Panc1 (cell line): ENCODE measurements around the gene SMAD1. TPM values are rescaled to one million over a fixed set of nuclear protein-coding genes. Genes with fewer than 3 reads are reported as not detected.

Experiments used
- ATAC-seq: fragments of 200-7000 bp; cut with Tn5 transposase; 2 replicates; pipeline ENCODE4 v1.9.1; 2020; ENCODE audit warnings: mild to moderate bottlenecking, moderate library complexity
- BruUV-seq: library from RNA; stranded (reverse); fragments of 400-500 nt; replicated peaks from 2 replicates; lab custom pipeline; 2021; lab: Mats Ljungman, UMichigan
- CTCF ChIA-PET: fragments of 300-600 bp; sonication (Branson Sonifier 250); formaldehyde crosslinking; loops from one replicate; lab custom pipeline; 2022; ENCODE audit warnings: antibody characterized with exemption; lab: Charles Lee
- POLR2A ChIA-PET: fragments of 300-600 bp; sonication (Branson Sonifier 250); formaldehyde crosslinking; loops from one replicate; lab custom pipeline; 2022; ENCODE audit warnings: antibody characterized with exemption; lab: Charles Lee
- DNase-seq: peaks from one replicate; pipeline ENCODE4 v3.0.0-alpha.2; 2010; ENCODE audit warnings: low read depth, low spot score
- H3K27ac ChIP-seq: 2 replicates; pipeline ENCODE4 v1.5.1; 2011; ENCODE audit warnings: mild to moderate bottlenecking, low read length, inconsistent platforms
- H3K27me3 ChIP-seq: fragments of 200-500 bp; sonication (Bioruptor generic); 2 replicates; pipeline ENCODE4 v1.6.0; 2014; ENCODE audit warnings: low read length, inconsistent platforms; ENCODE audit not compliant: control insufficient read depth, insufficient read depth
- H3K36me3 ChIP-seq: fragments of 200-500 bp; sonication (Bioruptor generic); 2 replicates; pipeline ENCODE4 v1.5.1; 2014; ENCODE audit warnings: inconsistent platforms, mild to moderate bottlenecking, low read length, moderate library complexity; ENCODE audit not compliant: control insufficient read depth, insufficient read depth
- H3K4me1 ChIP-seq: 2 replicates; pipeline ENCODE4 v1.5.1; 2011; ENCODE audit warnings: inconsistent platforms, mild to moderate bottlenecking, low read length, moderate library complexity; ENCODE audit not compliant: control insufficient read depth, insufficient read depth
- H3K4me3 ChIP-seq, 2 experiments: 2 replicates each; pipeline ENCODE4 v1.5.1; 2011 to 2012; ENCODE audit warnings: low read depth in 2 of 2, low read length in 2 of 2, mild to moderate bottlenecking in 2 of 2, inconsistent platforms in 1 of 2, moderate library complexity in 1 of 2
- H3K9me3 ChIP-seq: fragments of 200-500 bp; sonication (Bioruptor generic); 2 replicates; pipeline ENCODE4 v1.5.1; 2014; ENCODE audit warnings: low read depth, mild to moderate bottlenecking, inconsistent platforms, low read length, moderate library complexity; ENCODE audit not compliant: control insufficient read depth, insufficient read depth
- POLR2AphosphoS5 ChIP-seq: IDR thresholded peaks from 2 replicates; pipeline ENCODE4 v1.6.1; 2012; ENCODE audit warnings: mild to moderate bottlenecking, low read depth, low read length, moderate library complexity
- SIN3A ChIP-seq: IDR thresholded peaks from 2 replicates; pipeline ENCODE4 v1.6.1; 2012; ENCODE audit warnings: low read depth, mild to moderate bottlenecking, low read length, moderate library complexity, borderline replicate concordance; ENCODE audit not compliant: insufficient read depth
- TCF7L2 ChIP-seq: IDR thresholded peaks from 2 replicates; pipeline ENCODE4 v1.6.1; 2011; ENCODE audit warnings: mild to moderate bottlenecking, low read depth, low read length, inconsistent platforms
- in situ Hi-C: cut with HindIII; loops from 2 replicates; pipeline ENCODE4 v1.10.0; 2016; ENCODE audit warnings: low sequenced_read_pairs, low pct_unique_long_range_greater_than_20kb
- intact Hi-C: fragments of 100-400 bp; cut with micrococcal nuclease; formaldehyde crosslinking; loops from one replicate; pipeline ENCODE4 v1.10.0; 2022; ENCODE audit not compliant: unreplicated experiment
- total RNA-seq: library from RNA; stranded (reverse); gene quantifications from one replicate; pipeline ENCODE4 v1.2.1, GENCODE V29; 2021; ENCODE audit not compliant: unreplicated experiment
- TF ChIP-seq, protein P1 (sequence below), 2 experiments: IDR thresholded peaks; 2 replicates each; pipeline ENCODE4 v1.6.1; 2011 to 2012; ENCODE audit warnings: low read depth in 2 of 2, control low read depth in 1 of 2, low read length in 1 of 2, mild to moderate bottlenecking in 1 of 2, moderate library complexity in 1 of 2; ENCODE audit not compliant: insufficient read depth in 1 of 2
- TF ChIP-seq, protein P2 (sequence below): fragments of 450-650 bp; IDR thresholded peaks from 2 replicates; pipeline ENCODE4 v1.5.1; 2017; ENCODE audit warnings: mild to moderate bottlenecking

Gene SMAD1
- total RNA-seq, 1 experiment from 2014 or later = 24.1 TPM

DNA sequence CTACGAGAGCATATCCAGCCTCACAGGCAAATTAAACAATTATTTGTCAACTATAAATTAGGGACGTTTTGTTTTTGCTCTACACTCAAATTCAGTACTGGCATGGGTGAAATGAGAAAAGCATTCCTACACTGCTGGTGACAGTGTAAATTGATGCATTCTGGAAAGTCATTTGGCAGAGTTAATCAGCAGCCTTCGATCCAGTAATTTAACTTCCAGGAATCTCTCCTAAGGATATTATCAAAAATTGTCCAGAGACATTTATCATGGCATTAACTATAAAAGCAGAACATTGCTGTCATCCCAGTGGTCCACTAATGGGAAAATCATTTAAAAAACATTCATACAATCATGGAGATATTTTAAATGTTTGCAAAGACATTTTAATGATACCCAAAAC lies 70.0 kb downstream of the SMAD1 start:
- Histone ChIP-seq H3K27ac (no peak overlapping the region), H3K9me3 (no peaks in the 10 kb centered on the region), H3K27me3 (no peaks in the 10 kb centered on the region), H3K4me3 (no peak overlapping the region), H3K36me3 (no peaks in the 10 kb centered on the region), H3K4me1 (peaks cover 5% of the 10 kb centered on the region)
- intact Hi-C loops (no loop called here), in situ Hi-C loops (no loop called here)
- ChIA-PET CTCF (no interaction called here), POLR2A (no interaction called here)
- DNase-seq (no peak), ATAC-seq (no peak)
- BruUV-seq = no TSS peak
- no peak for TF ChIP-seq POLR2AphosphoS5
- TF ChIP-seq SIN3A = no peak
- TF ChIP-seq, protein P1, sequence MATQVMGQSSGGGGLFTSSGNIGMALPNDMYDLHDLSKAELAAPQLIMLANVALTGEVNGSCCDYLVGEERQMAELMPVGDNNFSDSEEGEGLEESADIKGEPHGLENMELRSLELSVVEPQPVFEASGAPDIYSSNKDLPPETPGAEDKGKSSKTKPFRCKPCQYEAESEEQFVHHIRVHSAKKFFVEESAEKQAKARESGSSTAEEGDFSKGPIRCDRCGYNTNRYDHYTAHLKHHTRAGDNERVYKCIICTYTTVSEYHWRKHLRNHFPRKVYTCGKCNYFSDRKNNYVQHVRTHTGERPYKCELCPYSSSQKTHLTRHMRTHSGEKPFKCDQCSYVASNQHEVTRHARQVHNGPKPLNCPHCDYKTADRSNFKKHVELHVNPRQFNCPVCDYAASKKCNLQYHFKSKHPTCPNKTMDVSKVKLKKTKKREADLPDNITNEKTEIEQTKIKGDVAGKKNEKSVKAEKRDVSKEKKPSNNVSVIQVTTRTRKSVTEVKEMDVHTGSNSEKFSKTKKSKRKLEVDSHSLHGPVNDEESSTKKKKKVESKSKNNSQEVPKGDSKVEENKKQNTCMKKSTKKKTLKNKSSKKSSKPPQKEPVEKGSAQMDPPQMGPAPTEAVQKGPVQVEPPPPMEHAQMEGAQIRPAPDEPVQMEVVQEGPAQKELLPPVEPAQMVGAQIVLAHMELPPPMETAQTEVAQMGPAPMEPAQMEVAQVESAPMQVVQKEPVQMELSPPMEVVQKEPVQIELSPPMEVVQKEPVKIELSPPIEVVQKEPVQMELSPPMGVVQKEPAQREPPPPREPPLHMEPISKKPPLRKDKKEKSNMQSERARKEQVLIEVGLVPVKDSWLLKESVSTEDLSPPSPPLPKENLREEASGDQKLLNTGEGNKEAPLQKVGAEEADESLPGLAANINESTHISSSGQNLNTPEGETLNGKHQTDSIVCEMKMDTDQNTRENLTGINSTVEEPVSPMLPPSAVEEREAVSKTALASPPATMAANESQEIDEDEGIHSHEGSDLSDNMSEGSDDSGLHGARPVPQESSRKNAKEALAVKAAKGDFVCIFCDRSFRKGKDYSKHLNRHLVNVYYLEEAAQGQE (IDR thresholded peaks at IDR 0.05; ENCODE audit: insufficient read depth in 1 of 2, low read depth in 2 of 2, low read length in 1 of 2) = no peak
- TF ChIP-seq, protein P2, sequence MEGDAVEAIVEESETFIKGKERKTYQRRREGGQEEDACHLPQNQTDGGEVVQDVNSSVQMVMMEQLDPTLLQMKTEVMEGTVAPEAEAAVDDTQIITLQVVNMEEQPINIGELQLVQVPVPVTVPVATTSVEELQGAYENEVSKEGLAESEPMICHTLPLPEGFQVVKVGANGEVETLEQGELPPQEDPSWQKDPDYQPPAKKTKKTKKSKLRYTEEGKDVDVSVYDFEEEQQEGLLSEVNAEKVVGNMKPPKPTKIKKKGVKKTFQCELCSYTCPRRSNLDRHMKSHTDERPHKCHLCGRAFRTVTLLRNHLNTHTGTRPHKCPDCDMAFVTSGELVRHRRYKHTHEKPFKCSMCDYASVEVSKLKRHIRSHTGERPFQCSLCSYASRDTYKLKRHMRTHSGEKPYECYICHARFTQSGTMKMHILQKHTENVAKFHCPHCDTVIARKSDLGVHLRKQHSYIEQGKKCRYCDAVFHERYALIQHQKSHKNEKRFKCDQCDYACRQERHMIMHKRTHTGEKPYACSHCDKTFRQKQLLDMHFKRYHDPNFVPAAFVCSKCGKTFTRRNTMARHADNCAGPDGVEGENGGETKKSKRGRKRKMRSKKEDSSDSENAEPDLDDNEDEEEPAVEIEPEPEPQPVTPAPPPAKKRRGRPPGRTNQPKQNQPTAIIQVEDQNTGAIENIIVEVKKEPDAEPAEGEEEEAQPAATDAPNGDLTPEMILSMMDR = no peak
- no peak for TF ChIP-seq TCF7L2

DNA sequence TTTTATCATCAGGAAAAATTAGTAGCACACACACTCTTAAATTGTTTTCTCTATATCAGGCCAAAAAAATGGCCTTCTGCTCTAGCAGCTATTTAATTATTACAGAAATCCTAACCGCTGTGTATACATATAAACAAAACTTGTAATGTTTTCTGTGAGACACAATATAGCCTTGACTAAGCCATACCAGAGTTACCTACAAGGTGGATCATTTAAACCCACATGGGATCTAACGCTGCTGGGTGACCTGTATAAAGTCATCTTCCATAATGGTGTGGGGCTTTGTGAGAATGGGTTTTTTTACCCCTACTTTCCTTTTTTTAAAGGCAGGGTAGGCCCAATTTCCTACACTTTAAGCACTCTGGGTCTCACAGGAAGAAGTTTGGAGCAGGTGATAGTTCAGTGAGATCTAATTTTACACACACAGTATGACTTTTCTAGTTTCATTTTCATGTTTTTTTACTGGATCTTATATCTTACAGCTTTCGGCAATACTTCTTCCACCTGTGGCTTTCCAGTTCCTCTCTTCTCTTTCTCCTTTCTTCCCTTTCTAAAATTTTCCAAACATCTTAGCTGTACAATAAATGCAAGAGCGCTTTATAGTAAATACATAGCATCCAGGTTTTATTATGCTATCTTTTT lies 70.6 kb downstream of the SMAD1 start:
- CTCF ChIA-PET = no interaction called here
- POLR2A ChIA-PET = no interaction called here
- peaks cover 3% of the 10 kb centered on the region; the same call in 1 of the 2 replicates for H3K4me1 ChIP-seq
- no peaks in the 10 kb centered on the region for H3K36me3 ChIP-seq
- TF ChIP-seq, protein P2 = no peak
- TF ChIP-seq SIN3A (no peak), POLR2AphosphoS5 (no peak), TCF7L2 (no peak)
- TF ChIP-seq, protein P1 (IDR thresholded peaks at IDR 0.05; ENCODE audit: insufficient read depth in 1 of 2, low read depth in 2 of 2, low read length in 1 of 2) = no peak
- H3K27ac ChIP-seq = no peak overlapping the region
- H3K4me3 ChIP-seq = no peak overlapping the region
- no peaks in the 10 kb centered on the region for H3K9me3 ChIP-seq
- in situ Hi-C loops (no loop called here), intact Hi-C loops (no loop called here)
- no peaks in the 10 kb centered on the region for H3K27me3 ChIP-seq
- DNase-seq (no peak), ATAC-seq (no peak)
- no TSS peak for BruUV-seq
